H1 (cell line): Measurements from ENCODE around the gene MARCHF2.

ENCODE experiments used
- CBX8 ChIP-seq: fragments of 300-800, 300-1000 bp; sonication (generic); IDR thresholded peaks from 2 replicates; pipeline ENCODE4 v1.7.1; 2016; ENCODE audit warnings: low read depth, low read length, borderline replicate concordance
- CEBPB ChIP-seq: IDR thresholded peaks from 2 replicates; pipeline ENCODE4 v1.6.1; 2012; ENCODE audit warnings: low read depth, low read length
- CREB1 ChIP-seq: IDR thresholded peaks from 2 replicates; pipeline ENCODE4 v1.6.1; 2012; ENCODE audit warnings: inconsistent platforms
- EP300 ChIP-seq, 2 experiments: IDR thresholded peaks; 1 replicate in 1 of 2; 2 replicates in 1 of 2; pipeline ENCODE4 v1.6.1; 2011 to 2012; ENCODE audit warnings: low read depth in 2 of 2, low read length in 2 of 2, mild to moderate bottlenecking in 2 of 2, borderline replicate concordance in 1 of 2, inconsistent platforms in 1 of 2, moderate library complexity in 1 of 2
- EZH2 ChIP-seq: fragments of 200-600 bp; sonication (generic); IDR thresholded peaks from 2 replicates; pipeline ENCODE4 v1.7.1; 2012; ENCODE audit warnings: low read depth, mild to moderate bottlenecking, moderate library complexity, low read length, inconsistent platforms; ENCODE audit not compliant: severe bottlenecking
- KDM1A ChIP-seq: fragments of 200-600, 300-600 bp; sonication (generic); IDR thresholded peaks from 2 replicates; pipeline ENCODE4 v1.7.1; 2016; ENCODE audit warnings: mild to moderate bottlenecking, low read length, borderline replicate concordance
- MAX ChIP-seq: IDR thresholded peaks from 2 replicates; pipeline ENCODE4 v1.6.1; 2012; ENCODE audit warnings: inconsistent platforms
- NANOG ChIP-seq: IDR thresholded peaks from 2 replicates; pipeline ENCODE4 v1.6.1; 2011; ENCODE audit warnings: low read length, low read depth, mild to moderate bottlenecking, inconsistent platforms; ENCODE audit not compliant: insufficient read depth, poor library complexity, severe bottlenecking
- POLR2A ChIP-seq, 2 experiments: IDR thresholded peaks; 1 replicate in 1 of 2; 2 replicates in 1 of 2; pipeline ENCODE4 v1.6.1; 2011; ENCODE audit warnings: low read depth in 2 of 2, low read length in 2 of 2, mild to moderate bottlenecking in 2 of 2; ENCODE audit errors: control extremely low read depth in 1 of 2
- POLR2AphosphoS5 ChIP-seq: IDR thresholded peaks from 2 replicates; pipeline ENCODE4 v1.6.1; 2011; ENCODE audit warnings: low read depth, low read length
- SIN3A ChIP-seq, 2 experiments: IDR thresholded peaks in 1 of 2; conservative IDR thresholded peaks in 1 of 2; 2 replicates each; pipeline ENCODE4 v1.6.1; 2011 to 2012; ENCODE audit warnings: low read length in 2 of 2, improper control_type of control experiment in 1 of 2, low read depth in 1 of 2, mild to moderate bottlenecking in 1 of 2
- TCF12 ChIP-seq: IDR thresholded peaks from 2 replicates; pipeline ENCODE4 v1.6.1; 2011; ENCODE audit warnings: low read depth, mild to moderate bottlenecking, low read length
- ZNF274 ChIP-seq: IDR thresholded peaks from 2 replicates; pipeline ENCODE4 v1.7.0; 2012; ENCODE audit warnings: low read length, borderline replicate concordance; ENCODE audit errors: extremely low read depth
- TF ChIP-seq, protein P1 (sequence below), 3 experiments: IDR thresholded peaks; 1 replicate in 2 of 3; 2 replicates in 1 of 3; pipeline versions ENCODE4 v1.5.1 to v1.6.1; 2011; ENCODE audit warnings: low read length in 3 of 3, mild to moderate bottlenecking in 3 of 3, inconsistent platforms in 2 of 3, low read depth in 1 of 3, moderate library complexity in 1 of 3; ENCODE audit not compliant: insufficient read depth in 1 of 3; ENCODE audit errors: control extremely low read depth in 1 of 3

GRCh38 chr19:8456064-8456463 is 43.0 kb downstream of the MARCHF2 start:
- TF ChIP-seq, protein P1, sequence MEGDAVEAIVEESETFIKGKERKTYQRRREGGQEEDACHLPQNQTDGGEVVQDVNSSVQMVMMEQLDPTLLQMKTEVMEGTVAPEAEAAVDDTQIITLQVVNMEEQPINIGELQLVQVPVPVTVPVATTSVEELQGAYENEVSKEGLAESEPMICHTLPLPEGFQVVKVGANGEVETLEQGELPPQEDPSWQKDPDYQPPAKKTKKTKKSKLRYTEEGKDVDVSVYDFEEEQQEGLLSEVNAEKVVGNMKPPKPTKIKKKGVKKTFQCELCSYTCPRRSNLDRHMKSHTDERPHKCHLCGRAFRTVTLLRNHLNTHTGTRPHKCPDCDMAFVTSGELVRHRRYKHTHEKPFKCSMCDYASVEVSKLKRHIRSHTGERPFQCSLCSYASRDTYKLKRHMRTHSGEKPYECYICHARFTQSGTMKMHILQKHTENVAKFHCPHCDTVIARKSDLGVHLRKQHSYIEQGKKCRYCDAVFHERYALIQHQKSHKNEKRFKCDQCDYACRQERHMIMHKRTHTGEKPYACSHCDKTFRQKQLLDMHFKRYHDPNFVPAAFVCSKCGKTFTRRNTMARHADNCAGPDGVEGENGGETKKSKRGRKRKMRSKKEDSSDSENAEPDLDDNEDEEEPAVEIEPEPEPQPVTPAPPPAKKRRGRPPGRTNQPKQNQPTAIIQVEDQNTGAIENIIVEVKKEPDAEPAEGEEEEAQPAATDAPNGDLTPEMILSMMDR (IDR thresholded peaks at IDR 0.05; ENCODE audit: control extremely low read depth in 1 of 3, insufficient read depth in 1 of 3, low read depth in 1 of 3, low read length in 3 of 3), result peak; percentile 44 to 66 (median 62)
- TF ChIP-seq CBX8, result no peak
- TF ChIP-seq SIN3A (conservative IDR thresholded peaks at IDR 0.05 in 1 of 2, IDR thresholded peaks at IDR 0.05 in 1 of 2; ENCODE audit: low read depth in 1 of 2, low read length in 2 of 2), result no peak
- TF ChIP-seq CREB1, result no peak
- TF ChIP-seq EP300 (IDR thresholded peaks at IDR 0.05; ENCODE audit: borderline replicate concordance in 1 of 2, low read depth in 2 of 2, low read length in 2 of 2), result no peak
- TF ChIP-seq NANOG, result no peak
- TF ChIP-seq CEBPB, result no peak
- no peak for TF ChIP-seq MAX
- no peak for TF ChIP-seq POLR2A (IDR thresholded peaks at IDR 0.05; ENCODE audit: control extremely low read depth in 1 of 2, low read depth in 2 of 2, low read length in 2 of 2)
- no peak for TF ChIP-seq TCF12
- TF ChIP-seq EZH2, result no peak
- TF ChIP-seq KDM1A, result no peak
- no peak for TF ChIP-seq ZNF274
- TF ChIP-seq POLR2AphosphoS5, result no peak; the same call in 1 of the 2 replicates
